CD4-positive, alpha-beta T cell treated with Interleukin-2 at 100 ng/mL for 4 hours (primary cell): ENCODE results near the gene LRRK1.

Experiments
- DNase-seq: peaks from one replicate; pipeline ENCODE4 v3.0.0-alpha.2; 2020; ENCODE audit warnings: low spot score

LRRK1 gene

DNA sequence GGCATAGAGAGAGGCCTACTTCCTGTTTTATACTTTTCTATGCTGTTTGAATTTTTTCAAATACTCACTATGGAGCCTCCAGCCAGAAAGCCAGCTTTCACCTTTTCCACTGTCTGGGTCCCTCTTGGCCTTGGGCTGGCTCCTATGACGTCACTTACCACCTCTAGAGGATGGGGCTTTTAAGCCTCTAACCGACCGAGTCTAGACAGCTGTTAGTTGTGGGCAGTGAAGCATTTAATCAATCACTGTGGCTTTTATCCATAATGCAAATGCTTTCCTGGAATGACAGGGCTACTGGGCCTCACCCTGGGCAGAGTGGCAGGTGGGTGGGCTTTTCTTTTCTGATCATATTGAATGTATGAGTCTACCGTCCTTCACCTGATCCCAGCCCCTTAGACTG, 61.9 kb downstream of the LRRK1 start:
- no peak for DNase-seq

- no peak for DNase-seq
These were observed 64.1 kb downstream of the LRRK1 start for GRCh38 chr15:100983221-100983620.

DNA sequence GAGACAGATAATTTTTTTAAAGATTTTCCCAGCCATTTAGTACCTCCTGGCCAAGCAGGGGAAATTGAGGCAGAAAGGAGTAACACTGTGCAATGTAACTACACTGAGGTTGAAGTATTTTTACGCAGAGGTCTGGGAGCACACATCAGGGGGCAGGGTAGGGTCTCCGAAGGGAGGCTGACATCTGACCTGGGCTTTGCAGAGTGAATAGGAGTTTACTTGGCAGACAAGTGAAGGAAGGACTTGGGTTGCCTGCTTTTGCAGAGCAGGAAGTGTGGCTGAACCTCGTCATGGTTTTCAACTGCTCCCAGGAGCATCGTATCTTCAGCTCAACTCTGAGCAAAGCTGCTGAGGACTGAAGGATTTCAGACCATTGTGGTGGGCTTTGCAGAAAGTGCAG, 66.2 kb downstream of the LRRK1 start:
- DNase-seq: no peak

- DNase-seq: no peak
These were observed 67.2 kb downstream of the LRRK1 start for GRCh38 chr15:100986158-100986896.

DNA sequence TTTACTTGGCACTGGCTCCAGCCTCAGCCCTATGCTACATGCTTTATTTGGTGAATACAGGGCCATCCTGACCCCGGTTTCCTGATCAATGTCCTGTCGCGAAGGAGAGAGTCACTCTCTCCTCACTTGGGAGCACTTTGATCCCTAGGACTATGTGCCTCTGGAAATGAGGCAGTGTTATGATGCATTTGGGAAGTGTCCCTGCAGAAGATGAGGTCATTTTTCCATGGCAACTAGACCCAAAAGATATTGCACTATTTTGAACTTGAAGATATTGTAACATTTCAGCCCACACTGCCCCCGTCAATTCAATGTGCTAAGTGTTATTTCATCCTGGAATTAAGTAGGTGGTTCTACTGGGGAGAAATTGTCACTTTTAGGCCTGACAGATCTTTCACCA, 68.0 kb downstream of the LRRK1 start:
- no peak for DNase-seq

DNA sequence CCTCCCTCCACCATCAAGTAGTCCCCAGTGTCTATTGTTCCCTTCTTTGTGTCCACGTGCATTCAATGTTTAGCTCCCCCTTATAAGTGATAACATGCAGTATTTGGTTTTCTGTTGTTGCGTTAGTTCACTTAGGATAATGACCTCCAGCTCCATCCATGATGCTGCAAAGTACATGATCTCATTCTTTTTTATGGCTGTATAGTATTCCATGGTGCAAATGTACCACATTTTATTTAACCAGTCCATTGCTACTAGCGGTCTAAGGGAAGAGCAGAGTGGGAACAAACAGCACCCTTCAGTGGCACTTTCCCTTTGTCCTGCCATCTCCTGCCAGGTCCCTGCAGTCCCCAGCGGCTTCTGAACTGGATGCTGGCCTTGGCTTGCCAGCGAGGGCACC, 69.1 kb downstream of the LRRK1 start:
- DNase-seq: no peak

- DNase-seq: no peak
These were observed 69.7 kb downstream of the LRRK1 start for GRCh38 chr15:100988857-100989256.

DNA sequence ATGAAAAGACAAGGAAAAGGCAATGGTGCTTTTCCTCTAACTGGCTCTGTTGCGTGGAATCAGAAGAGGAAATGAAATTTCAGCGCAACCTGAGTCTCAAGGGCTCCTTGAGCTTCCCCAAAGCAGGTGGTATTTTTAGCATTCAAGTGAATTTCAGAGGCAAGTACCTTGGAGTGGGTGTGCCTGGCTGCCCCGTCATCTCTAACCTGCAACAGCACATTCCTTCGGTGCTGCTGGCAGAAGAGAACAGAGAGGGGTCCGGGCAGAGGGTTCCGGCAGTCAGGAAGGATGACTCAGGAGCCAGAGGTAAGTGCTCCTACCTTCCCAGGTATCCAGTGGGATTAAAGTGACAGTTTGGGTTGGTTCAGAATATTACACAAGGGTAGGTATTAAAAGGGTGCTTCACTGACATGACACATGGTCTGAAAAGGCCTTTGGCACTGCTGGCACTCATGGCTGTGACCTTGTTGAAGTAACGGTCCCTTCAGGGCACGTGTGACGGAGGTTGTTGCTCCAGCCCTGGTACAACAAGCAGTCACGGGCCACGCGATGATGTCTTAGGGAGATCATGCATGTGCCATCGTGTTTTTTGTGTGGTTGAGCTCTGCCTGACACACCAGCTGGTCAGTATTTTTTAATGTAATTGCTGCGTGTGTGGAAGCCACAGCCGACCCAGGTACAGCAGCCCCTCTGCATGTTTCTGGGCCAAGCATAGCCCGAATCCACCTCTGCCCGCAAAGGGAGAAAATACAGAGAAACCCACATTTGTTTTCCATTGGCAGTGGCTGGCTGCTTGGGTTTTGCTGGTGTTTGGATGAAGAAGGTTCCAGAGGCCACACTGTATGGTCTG, 75.7 kb downstream of the LRRK1 start:
- no peak for DNase-seq

GRCh38 chr15:100995471-100996430, 76.6 kb downstream of the LRRK1 start:
- DNase-seq: no peak

DNA sequence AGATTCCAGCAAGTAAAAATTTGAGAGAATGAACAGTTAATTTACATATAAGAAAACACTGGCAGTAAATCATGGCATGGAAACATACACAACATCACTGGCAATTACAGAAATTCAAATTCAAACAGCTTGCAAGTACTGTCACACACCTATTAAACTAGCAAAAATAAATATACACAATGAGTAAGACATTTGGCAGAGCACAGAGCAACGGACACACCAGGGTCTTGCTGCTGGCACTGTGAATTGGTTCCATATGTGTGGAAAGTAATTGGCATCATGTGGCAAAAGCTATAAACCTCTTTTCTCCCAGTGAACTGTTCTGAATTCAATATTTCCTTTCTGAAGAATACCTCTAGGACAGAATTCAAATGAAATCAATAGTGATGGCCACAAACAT, 78.3 kb downstream of the LRRK1 start:
- no peak for DNase-seq

GRCh38 chr15:100998630-100999029, 79.5 kb downstream of the LRRK1 start:
- DNase-seq: no peak

DNA sequence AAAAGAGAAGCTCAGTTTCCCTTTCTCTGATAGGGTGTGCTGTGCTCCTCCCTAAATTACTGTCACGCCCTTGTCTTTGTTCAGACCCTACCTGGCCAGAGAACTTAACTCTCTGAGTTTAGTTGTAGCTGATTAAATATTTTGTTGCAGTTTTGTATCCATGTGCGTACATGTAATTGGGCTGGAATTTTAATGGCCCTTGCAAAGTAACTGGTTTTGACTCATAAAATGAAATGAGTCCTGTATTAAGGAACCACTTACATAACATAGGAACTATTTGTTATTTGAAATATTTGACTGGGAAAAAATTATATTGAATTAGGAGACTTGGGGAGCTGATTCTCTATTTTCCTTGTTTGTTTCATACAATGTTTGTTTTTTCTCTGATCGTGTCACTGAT, 80.2 kb downstream of the LRRK1 start:
- no peak for DNase-seq

DNA sequence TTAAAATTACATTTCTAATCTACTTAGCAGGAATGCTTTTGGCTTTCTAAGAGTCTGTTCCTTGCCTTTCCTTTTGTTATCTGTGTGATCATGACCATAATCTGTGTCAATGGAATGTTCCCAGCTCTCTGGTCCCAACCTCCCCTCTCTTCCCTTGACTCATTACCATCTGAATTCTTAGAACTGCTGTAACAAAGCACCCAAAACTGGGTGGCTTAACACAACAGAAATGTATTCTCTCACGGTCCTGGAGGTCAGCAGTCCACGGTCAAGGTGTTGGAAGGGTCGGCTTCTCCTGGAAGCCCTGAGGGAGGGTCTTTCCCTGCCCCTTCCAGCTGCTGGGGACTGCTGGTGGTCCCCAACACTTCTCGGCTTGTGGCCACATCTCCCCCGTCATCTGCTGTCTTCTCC, 81.1 kb downstream of the LRRK1 start:
- DNase-seq: no peak

DNA sequence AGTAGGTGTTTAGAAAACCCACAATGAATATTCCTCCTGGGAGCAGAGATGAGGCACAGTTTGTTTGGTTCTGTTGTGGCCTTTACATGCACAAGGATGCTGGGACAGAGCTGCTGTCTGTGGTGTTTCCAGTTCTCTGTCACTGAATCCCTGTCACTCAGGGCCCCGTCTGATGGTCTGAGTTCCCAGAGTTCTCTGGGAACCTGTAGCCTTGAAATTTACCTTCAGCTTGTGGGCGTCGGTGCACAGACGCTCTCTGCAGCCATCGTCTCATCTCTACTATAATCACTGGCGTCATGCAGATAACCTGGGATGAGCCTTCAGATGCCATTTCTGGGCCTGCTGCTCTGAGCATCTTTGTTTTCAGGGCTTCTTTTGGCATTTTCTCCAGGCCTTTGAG, 81.9 kb downstream of the LRRK1 start:
- DNase-seq: no peak

GRCh38 chr15:101001796-101002195, 82.6 kb downstream of the LRRK1 start:
- no peak for DNase-seq

- DNase-seq: no peak
These were observed 83.9 kb downstream of the LRRK1 start for GRCh38 chr15:101003081-101003480.

DNA sequence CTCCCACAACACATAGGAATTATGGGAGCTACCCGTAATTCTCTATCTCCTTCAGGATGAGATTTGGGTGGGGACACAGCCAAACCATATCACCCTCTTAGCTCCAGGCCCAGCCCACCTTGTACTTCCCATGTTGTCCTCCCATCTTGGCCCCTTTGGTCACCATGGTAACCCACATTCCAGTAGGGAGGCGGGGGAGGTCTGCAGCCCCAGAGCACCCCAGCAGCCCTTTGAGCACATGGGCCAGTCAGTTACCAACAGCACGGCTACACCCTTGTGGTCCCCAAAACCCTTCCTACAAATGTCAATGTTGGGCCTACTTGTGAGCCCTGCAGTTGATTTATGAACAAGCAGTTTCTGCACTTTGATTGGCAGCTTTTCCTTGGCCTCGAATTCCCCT, 84.5 kb downstream of the LRRK1 start:
- no peak for DNase-seq

DNA sequence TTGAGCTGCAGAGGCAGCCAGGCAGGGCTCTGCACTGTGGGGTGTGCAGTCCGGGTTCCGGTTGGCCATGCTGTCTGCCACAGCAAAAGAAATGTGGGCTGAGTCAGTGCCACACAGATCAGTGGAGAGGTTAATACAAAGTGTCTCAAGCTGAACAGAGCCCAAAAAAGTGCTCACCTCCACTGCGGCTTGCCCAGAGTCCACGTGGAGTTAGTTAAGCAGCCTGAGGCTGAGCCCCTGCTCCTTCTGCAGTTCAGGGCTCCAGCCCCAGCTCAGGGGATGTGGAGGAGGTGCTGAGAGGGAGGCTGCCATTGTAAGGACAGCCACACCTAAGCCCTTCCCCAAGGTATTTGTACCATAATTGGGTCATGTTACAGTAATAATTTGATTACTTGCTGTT, 85.3 kb downstream of the LRRK1 start:
- DNase-seq: no peak

GRCh38 chr15:101004986-101005747, 86.0 kb downstream of the LRRK1 start:
- no peak for DNase-seq

DNA sequence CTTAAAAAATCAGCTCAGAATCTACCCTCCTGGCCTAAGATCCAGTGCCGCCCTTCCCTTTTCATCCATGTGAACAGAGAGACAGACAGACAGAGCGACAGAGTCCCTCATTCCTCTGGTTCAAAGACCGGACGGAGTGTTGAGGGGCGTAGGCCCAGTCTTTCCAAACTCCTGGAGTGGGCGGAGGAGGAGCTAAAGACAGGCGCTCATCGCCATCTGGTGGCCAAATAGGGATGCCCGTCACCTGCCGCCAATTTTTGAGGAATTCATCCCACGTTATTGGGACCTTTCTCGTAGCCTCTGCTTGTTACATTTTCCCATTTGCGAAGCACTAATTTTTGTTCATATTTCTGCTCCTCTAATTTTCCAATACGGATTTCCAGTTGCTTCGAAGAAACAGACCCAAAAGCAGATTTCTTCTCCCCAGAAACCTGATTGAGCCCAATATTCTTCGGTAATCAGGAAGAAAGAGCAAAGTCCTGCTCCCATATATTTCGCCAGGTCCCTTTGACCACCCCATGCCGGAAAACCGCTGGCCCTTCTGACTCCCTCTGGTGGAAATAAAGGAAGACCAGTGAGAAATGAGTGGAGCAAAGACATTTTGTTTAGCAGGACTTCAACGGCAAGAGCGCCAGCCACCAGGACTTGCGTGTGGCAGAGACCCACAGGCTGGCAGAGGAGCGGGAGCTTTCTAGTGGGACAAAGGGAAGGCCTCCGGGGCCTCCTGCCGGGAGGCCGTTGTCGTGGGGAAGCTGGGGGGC, 88.0 kb downstream of the LRRK1 start:
- peak; percentile 52 for DNase-seq
